Measurements from ENCODE around the gene TOR1AIP1.

Gene TOR1AIP1

GRCh38 chr1:179951383-179952144, 69.5 kb downstream of the TOR1AIP1 start:
- no peaks in the 10 kb centered on the region for H3K9me3 Mint-ChIP-seq

DNA sequence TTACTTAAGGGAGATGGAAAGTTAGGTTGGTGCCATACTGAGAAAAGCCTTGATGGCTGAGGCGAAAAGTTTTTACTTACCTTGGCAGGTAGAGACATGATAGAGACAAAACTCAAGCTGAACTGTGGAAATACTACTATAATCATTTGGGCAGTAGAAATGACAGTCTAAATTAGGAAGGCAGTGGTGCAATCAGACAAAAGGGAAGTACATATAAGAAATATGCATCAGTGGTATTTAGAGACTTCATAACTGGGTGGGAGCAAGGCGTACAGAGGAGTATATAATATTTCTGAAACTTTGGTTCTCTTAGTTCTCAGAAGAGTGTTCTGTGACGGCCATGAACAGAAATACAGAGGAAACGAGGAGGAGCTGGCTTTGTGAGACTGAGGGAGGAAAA, 70.1 kb downstream of the TOR1AIP1 start:
- Mint-ChIP-seq H3K9me3 (no peaks in the 10 kb centered on the region), H3K4me1 (peaks cover 12% of the 10 kb centered on the region), H3K4me3 (peak overlapping the region; percentile 41 to 77 (median 72)), H3K27ac (peak overlapping the region; percentile 1 to 43 (median 13)), H3K36me3 (ENCODE audit: low read depth) (no peaks in the 10 kb centered on the region), H3K27me3 (ENCODE audit: low read depth) (peaks cover 1% of the 10 kb centered on the region)
- TF ChIP-seq, protein P1, sequence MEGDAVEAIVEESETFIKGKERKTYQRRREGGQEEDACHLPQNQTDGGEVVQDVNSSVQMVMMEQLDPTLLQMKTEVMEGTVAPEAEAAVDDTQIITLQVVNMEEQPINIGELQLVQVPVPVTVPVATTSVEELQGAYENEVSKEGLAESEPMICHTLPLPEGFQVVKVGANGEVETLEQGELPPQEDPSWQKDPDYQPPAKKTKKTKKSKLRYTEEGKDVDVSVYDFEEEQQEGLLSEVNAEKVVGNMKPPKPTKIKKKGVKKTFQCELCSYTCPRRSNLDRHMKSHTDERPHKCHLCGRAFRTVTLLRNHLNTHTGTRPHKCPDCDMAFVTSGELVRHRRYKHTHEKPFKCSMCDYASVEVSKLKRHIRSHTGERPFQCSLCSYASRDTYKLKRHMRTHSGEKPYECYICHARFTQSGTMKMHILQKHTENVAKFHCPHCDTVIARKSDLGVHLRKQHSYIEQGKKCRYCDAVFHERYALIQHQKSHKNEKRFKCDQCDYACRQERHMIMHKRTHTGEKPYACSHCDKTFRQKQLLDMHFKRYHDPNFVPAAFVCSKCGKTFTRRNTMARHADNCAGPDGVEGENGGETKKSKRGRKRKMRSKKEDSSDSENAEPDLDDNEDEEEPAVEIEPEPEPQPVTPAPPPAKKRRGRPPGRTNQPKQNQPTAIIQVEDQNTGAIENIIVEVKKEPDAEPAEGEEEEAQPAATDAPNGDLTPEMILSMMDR (IDR thresholded peaks at IDR 0.05; ENCODE audit: unreplicated experiment in 3 of 3) = no peak

More at GRCh38 chr1:179951383-179952144, 69.5 kb downstream of the TOR1AIP1 start:
- Mint-ChIP-seq H3K4me1 (peaks cover 6% of the 10 kb centered on the region), H3K36me3 (ENCODE audit: low read depth) (no peaks in the 10 kb centered on the region), H3K27ac (no peak overlapping the region), H3K27me3 (ENCODE audit: low read depth) (peaks cover 3% of the 10 kb centered on the region), H3K4me3 (peak overlapping the region; percentile 41 to 77 (median 72))
- TF ChIP-seq, protein P1 (IDR thresholded peaks at IDR 0.05; ENCODE audit: unreplicated experiment in 3 of 3) = no peak

GRCh38 chr1:179953974-179954492, 71.9 kb downstream of the TOR1AIP1 start:
- H3K4me3 Mint-ChIP-seq = peak overlapping the region; percentile 87 to 90 (median 88)
- TF ChIP-seq, protein P1 (IDR thresholded peaks at IDR 0.05; ENCODE audit: unreplicated experiment in 3 of 3) = peak in 2 of 3 experiments; percentile 26 to 28
- H3K27ac Mint-ChIP-seq = peak overlapping the region; percentile 84 to 95 (median 92)
- no peaks in the 10 kb centered on the region for H3K27me3 Mint-ChIP-seq (ENCODE audit: low read depth)
- H3K36me3 Mint-ChIP-seq (ENCODE audit: low read depth) = no peaks in the 10 kb centered on the region
- H3K9me3 Mint-ChIP-seq = no peaks in the 10 kb centered on the region
- H3K4me1 Mint-ChIP-seq = peaks cover 24% of the 10 kb centered on the region

DNA sequence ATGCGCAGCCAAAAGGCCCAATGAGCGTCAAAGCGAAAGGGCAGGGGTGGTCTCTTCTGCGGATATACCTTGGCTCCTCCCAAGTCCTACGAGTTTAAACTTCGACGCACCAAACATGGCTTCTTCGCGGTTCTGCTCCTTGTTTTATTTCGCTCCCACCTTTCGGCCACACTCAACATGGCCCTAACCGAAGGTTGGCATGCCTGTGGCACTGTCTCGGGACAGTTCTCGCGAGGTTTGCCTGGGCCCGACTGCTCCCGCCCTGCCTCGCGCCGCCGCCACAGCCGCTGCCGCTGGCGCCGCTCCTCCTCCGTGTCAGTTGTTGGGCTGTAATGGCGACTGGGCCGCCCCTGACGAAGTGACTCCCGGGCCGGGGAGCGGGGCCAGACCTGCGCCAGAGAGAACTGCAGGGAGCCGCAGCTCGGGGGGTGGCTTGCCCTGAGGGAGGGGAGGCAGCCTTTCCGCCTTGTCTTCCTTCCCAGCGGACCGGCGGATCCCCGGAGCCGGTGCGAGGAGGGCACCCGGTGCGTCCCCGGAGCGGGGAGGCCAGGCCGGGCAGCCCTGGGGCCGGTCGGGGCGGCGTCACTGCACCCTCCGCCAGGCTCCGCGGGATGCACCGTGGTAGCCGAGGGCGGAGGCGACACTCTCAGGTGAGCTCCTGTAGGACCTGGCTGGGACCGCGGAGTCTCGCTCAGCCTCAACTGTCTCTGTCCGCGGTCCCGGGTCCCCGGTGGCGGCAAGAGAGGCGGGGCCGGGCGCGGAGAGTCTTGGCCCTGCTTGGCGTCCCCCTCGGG, 72.6 kb downstream of the TOR1AIP1 start, which contains the start of gene CEP350:
TSS of gene CEP350 (plus strand) at position 318 of the 794 bp plus-strand sequence. CDS start 31,372 bp downstream, outside the sequence.
- Mint-ChIP-seq H3K27me3 (ENCODE audit: low read depth) (no peaks in the 10 kb centered on the region), H3K4me3 (peak within 1 kb of the TSS; percentile 88 to 99 (median 98)), H3K4me1 (peaks cover 24% of the 10 kb centered on the region), H3K9me3 (no peaks in the 10 kb centered on the region), H3K36me3 (ENCODE audit: low read depth) (no peaks in the 10 kb centered on the region), H3K27ac (peak within 1 kb of the TSS; percentile 92 to 95 (median 92))
- TF ChIP-seq, protein P1 (IDR thresholded peaks at IDR 0.05; ENCODE audit: unreplicated experiment in 3 of 3) = no peak

DNA sequence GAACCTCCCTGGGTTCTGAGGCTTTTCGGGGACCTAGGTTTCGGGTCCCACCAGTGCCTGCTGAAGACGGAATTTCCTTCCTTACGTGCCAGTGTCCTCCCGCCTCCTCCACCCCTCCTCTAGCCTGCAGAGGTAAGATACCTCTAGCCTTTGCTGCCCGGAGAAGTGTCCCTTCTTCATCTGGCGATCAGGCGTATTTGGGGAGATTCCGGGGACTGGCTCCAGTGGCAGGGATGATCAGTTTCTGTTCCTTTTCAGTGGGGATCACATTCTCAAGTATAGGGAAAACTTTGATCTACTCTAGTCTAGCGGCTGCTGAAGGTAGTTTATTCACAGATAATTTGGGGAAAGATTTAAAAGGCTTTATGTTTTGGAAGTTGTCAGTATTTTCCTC, 73.2 kb downstream of the TOR1AIP1 start:
- Mint-ChIP-seq H3K4me1 (peaks cover 24% of the 10 kb centered on the region), H3K36me3 (ENCODE audit: low read depth) (no peaks in the 10 kb centered on the region), H3K4me3 (peak overlapping the region; percentile 88 to 99 (median 98)), H3K27ac (peak overlapping the region; percentile 90 to 94 (median 92)), H3K9me3 (no peaks in the 10 kb centered on the region), H3K27me3 (ENCODE audit: low read depth) (no peaks in the 10 kb centered on the region)
- TF ChIP-seq, protein P1 (IDR thresholded peaks at IDR 0.05; ENCODE audit: unreplicated experiment in 3 of 3) = no peak
